SH-SY5Y (cell line): Measurements from ENCODE around the gene NEK6.

ENCODE experiments used
- GATA2 ChIP-seq: IDR thresholded peaks from 2 replicates; pipeline ENCODE4 v1.6.1; 2011; ENCODE audit warnings: mild to moderate bottlenecking, low read depth, low read length
- GATA3 ChIP-seq: IDR thresholded peaks from 2 replicates; pipeline ENCODE4 v1.6.1; 2011; ENCODE audit warnings: low read depth, mild to moderate bottlenecking, low read length, moderate library complexity

DNA sequence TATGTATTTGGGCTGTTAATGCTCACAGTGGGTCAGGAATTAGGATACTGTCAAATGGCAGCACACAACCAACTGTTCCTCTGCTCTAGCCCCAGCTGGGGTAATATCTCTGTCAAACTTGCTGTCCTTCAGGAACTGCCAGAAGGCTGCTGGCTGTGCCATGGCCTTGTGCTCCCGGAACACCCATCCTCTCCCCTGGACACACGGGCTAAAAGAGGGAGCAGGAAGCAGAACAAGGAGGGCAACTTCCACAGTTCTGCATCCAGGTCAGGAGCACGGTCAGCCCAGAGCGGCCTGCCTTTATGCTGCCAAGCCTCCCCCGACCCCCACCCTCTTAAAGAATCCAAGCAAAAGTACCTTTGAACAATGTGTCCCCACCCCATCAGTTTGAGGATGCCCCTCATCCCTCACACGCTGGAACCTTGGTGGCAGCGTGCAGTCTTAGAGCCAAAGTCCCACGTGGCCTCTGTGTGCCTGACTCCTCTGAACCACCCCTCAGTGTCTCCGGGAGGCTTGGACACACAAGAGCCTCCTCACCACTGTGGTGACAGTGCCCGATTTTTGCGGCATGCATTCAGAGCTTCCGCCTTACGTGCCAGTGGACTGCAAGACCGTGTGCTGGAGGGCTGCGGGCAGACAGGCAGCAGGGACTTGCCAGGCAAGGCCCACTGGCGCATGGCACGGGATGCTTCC is 96.7 kb downstream of the NEK6 start:
- no peak for TF ChIP-seq GATA3
- no peak for TF ChIP-seq GATA2
